GM12878 (cell line): ENCODE results near the gene GSG1L2.

Experiments
- CHD1 ChIP-seq: IDR thresholded peaks from 2 replicates; pipeline ENCODE4 v1.6.1; 2012; ENCODE audit warnings: low read depth, low read length, improper control_type of control experiment
- POLR2A ChIP-seq: IDR thresholded peaks from 2 replicates; pipeline ENCODE4 v1.6.1; 2011; ENCODE audit warnings: low read depth, mild to moderate bottlenecking, low read length
- POLR2AphosphoS2 ChIP-seq: IDR thresholded peaks from 2 replicates; pipeline ENCODE4 v1.6.1; 2011; ENCODE audit warnings: low read depth, mild to moderate bottlenecking, low read length, improper control_type of control experiment, moderate library complexity
- TF ChIP-seq, protein P1 (sequence below): IDR thresholded peaks from 2 replicates; pipeline ENCODE4 v1.6.1; 2012; ENCODE audit warnings: mild to moderate bottlenecking, low read depth, low read length
- TF ChIP-seq, protein P2 (sequence below), 3 experiments: IDR thresholded peaks in 2 of 3; conservative IDR thresholded peaks in 1 of 3; 2 replicates each; pipeline ENCODE4 v1.5.1; 2011; ENCODE audit warnings: low read depth in 3 of 3, low read length in 3 of 3, mild to moderate bottlenecking in 3 of 3, control low read depth in 2 of 3, moderate library complexity in 2 of 3, inconsistent platforms in 1 of 3, mixed read lengths in 1 of 3; ENCODE audit not compliant: control insufficient read depth in 2 of 3, insufficient read depth in 1 of 3; ENCODE audit errors: extremely low read depth in 1 of 3
- TF ChIP-seq, protein P3 (sequence below): IDR thresholded peaks from 2 replicates; pipeline ENCODE4 v1.6.1; 2011; ENCODE audit warnings: mild to moderate bottlenecking, low read depth, low read length, moderate library complexity; ENCODE audit not compliant: insufficient replicate concordance

DNA sequence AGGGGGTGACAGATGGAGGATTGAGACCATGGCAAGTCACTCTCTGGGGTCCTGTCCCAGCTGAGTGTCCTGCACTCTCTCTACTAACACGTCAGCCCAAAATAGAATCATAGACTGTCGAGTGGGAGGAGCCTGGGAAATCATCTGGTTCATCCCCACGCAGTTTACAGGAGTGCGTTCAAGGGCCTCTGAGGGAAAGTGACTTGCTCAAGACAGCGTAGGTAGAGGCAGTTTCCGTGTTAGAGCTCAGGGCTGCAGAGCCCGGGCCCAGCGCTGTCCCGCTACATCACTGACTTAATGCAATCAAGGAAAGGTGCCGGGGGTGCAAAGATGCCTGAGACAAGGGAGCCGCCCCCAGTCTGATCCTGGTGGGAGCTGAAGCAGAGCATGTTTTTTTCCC is 10.3 kb downstream of the GSG1L2 start:
- no peak for TF ChIP-seq POLR2AphosphoS2
- TF ChIP-seq, protein P1, sequence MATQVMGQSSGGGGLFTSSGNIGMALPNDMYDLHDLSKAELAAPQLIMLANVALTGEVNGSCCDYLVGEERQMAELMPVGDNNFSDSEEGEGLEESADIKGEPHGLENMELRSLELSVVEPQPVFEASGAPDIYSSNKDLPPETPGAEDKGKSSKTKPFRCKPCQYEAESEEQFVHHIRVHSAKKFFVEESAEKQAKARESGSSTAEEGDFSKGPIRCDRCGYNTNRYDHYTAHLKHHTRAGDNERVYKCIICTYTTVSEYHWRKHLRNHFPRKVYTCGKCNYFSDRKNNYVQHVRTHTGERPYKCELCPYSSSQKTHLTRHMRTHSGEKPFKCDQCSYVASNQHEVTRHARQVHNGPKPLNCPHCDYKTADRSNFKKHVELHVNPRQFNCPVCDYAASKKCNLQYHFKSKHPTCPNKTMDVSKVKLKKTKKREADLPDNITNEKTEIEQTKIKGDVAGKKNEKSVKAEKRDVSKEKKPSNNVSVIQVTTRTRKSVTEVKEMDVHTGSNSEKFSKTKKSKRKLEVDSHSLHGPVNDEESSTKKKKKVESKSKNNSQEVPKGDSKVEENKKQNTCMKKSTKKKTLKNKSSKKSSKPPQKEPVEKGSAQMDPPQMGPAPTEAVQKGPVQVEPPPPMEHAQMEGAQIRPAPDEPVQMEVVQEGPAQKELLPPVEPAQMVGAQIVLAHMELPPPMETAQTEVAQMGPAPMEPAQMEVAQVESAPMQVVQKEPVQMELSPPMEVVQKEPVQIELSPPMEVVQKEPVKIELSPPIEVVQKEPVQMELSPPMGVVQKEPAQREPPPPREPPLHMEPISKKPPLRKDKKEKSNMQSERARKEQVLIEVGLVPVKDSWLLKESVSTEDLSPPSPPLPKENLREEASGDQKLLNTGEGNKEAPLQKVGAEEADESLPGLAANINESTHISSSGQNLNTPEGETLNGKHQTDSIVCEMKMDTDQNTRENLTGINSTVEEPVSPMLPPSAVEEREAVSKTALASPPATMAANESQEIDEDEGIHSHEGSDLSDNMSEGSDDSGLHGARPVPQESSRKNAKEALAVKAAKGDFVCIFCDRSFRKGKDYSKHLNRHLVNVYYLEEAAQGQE, result no peak
- no peak for TF ChIP-seq POLR2A
- TF ChIP-seq, protein P2, sequence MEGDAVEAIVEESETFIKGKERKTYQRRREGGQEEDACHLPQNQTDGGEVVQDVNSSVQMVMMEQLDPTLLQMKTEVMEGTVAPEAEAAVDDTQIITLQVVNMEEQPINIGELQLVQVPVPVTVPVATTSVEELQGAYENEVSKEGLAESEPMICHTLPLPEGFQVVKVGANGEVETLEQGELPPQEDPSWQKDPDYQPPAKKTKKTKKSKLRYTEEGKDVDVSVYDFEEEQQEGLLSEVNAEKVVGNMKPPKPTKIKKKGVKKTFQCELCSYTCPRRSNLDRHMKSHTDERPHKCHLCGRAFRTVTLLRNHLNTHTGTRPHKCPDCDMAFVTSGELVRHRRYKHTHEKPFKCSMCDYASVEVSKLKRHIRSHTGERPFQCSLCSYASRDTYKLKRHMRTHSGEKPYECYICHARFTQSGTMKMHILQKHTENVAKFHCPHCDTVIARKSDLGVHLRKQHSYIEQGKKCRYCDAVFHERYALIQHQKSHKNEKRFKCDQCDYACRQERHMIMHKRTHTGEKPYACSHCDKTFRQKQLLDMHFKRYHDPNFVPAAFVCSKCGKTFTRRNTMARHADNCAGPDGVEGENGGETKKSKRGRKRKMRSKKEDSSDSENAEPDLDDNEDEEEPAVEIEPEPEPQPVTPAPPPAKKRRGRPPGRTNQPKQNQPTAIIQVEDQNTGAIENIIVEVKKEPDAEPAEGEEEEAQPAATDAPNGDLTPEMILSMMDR (IDR thresholded peaks at IDR 0.05 in 2 of 3, conservative IDR thresholded peaks at IDR 0.05 in 1 of 3; ENCODE audit: control insufficient read depth in 2 of 3, extremely low read depth in 1 of 3, insufficient read depth in 1 of 3, low read depth in 3 of 3, low read length in 3 of 3), result no peak
- no peak for TF ChIP-seq CHD1
- TF ChIP-seq, protein P3, sequence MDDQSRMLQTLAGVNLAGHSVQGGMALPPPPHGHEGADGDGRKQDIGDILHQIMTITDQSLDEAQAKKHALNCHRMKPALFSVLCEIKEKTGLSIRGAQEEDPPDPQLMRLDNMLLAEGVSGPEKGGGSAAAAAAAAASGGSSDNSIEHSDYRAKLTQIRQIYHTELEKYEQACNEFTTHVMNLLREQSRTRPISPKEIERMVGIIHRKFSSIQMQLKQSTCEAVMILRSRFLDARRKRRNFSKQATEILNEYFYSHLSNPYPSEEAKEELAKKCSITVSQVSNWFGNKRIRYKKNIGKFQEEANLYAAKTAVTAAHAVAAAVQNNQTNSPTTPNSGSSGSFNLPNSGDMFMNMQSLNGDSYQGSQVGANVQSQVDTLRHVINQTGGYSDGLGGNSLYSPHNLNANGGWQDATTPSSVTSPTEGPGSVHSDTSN, result no peak
